Thyroid gland (tissue), 4 donors: Measurements from ENCODE around the gene PDLIM4. TPM values are rescaled to one million over a fixed set of nuclear protein-coding genes. Genes with fewer than 3 reads are reported as not detected.

Experiments
- DNase-seq, 2 donors: peaks; one replicate each; pipeline ENCODE4 v3.0.0-alpha.2; 2019
- H3K27ac ChIP-seq, 3 donors: fragments of 200-600 bp; sonication (generic); 1 replicate in 2 of 3; 2 replicates in 1 of 3; pipeline ENCODE4 v1.5.1; 2016 to 2019; ENCODE audit warnings: mild to moderate bottlenecking in 1 of 3, moderate library complexity in 1 of 3
- H3K27me3 ChIP-seq: fragments of 200-600 bp; sonication (generic); one replicate; pipeline ENCODE4 v1.5.1; 2019
- H3K36me3 ChIP-seq, 2 donors: fragments of 200-600 bp; sonication (generic); one replicate each; pipeline ENCODE4 v1.5.1; 2016 to 2019
- H3K4me1 ChIP-seq, 2 donors: fragments of 200-600 bp; sonication (generic); one replicate each; pipeline ENCODE4 v1.5.1; 2017 to 2019
- H3K4me3 ChIP-seq, 3 donors: fragments of 200-600 bp; sonication (generic); replicated peaks in 1 of 3; 1 replicate in 2 of 3; 2 replicates in 1 of 3; pipeline ENCODE4 v1.5.1; 2016; ENCODE audit warnings: mild to moderate bottlenecking in 1 of 3
- H3K9me3 ChIP-seq: fragments of 200-600 bp; sonication (generic); one replicate; pipeline ENCODE4 v1.5.1; 2017
- CTCF ChIP-seq, 6 experiments: fragments of 200-600 bp in 3 of 6; fragments of 450-650 bp in 3 of 6; sonication (generic) in 3 of 6; IDR thresholded peaks; one replicate each; pipeline ENCODE4 v1.5.1; 2016 to 2019; ENCODE audit warnings: antibody characterized with exemption in 6 of 6, mild to moderate bottlenecking in 2 of 6, inconsistent platforms in 1 of 6, moderate library complexity in 1 of 6
- POLR2A ChIP-seq, 2 donors: fragments of 450-650 bp; IDR thresholded peaks; one replicate each; pipeline ENCODE4 v1.6.1; 2017; ENCODE audit warnings: antibody characterized with exemption in 2 of 2, mild to moderate bottlenecking in 2 of 2, moderate library complexity in 1 of 2
- WGBS, 2 donors: methylation state at CpG; one replicate each; pipeline ENCODE4 v1.1.5; 2017; 5-methylcytosine and 5-hydroxymethylcytosine counted together
- intact Hi-C: fragments of 100-400 bp; cut with DNase I; formaldehyde crosslinking; loops from one replicate; pipeline ENCODE4 v1.15.1; 2023
- total RNA-seq, 4 donors: library from RNA; depleted of rRNA; stranded (reverse); fragments of >200 nt; gene quantifications; one replicate each; pipeline ENCODE4 v1.2.3, GENCODE V29; 2016

PDLIM4 gene
- total RNA-seq, 4 donors from 2014 or later = 6.0 to 25.4 (median 13.3) TPM

- Histone ChIP-seq H3K4me1 (peaks cover 42 to 62% of the 10 kb centered on the region in 2 donors), H3K4me3 (no peak overlapping the region), H3K36me3 (no peaks in the 10 kb centered on the region), H3K27me3 (no peaks in the 10 kb centered on the region), H3K9me3 (no peaks in the 10 kb centered on the region), H3K27ac (no peak overlapping the region)
- 98 to 99% methylated on average over 4 of the region's 4 CpGs for WGBS, 2 donors
- intact Hi-C loops = loop anchor here (5.0 kb wide), 1 partner anchor 41 kb away; no protein-coding TSS in a partner anchor
- TF ChIP-seq POLR2A (IDR thresholded peaks at IDR 0.05) = no peak
- no peak for TF ChIP-seq CTCF (IDR thresholded peaks at IDR 0.05)
- no peak for DNase-seq
Measured at GRCh38 chr5:132256086-132256782, 1.3 kb upstream of the PDLIM4 start.

GRCh38 chr5:132256783-132257130 lies 739 bp upstream of the PDLIM4 start:
- Histone ChIP-seq H3K4me3 (peak overlapping the region in 1 of 3 donors; percentile 43), H3K4me1 (peaks cover 42 to 68% of the 10 kb centered on the region in 2 donors), H3K36me3 (no peaks in the 10 kb centered on the region), H3K27ac (peak overlapping the region in 1 of 3 donors; percentile 41), H3K9me3 (no peaks in the 10 kb centered on the region), H3K27me3 (no peaks in the 10 kb centered on the region)
- no peak for DNase-seq
- WGBS, 2 donors = 90 to 93% methylated on average over 5 to 6 of the region's 6 CpGs
- TF ChIP-seq CTCF (IDR thresholded peaks at IDR 0.05) (no peak), POLR2A (IDR thresholded peaks at IDR 0.05) (no peak)
- intact Hi-C loops = loop anchor here (5.0 kb wide), 1 partner anchor 41 kb away; no protein-coding TSS in a partner anchor

GRCh38 chr5:132258102-132259068 lies 889 bp downstream of the PDLIM4 start:
- Histone ChIP-seq H3K27ac (peak overlapping the region; percentile 22 to 81 (median 80)), H3K4me1 (peaks cover 44 to 76% of the 10 kb centered on the region in 2 donors), H3K4me3 (peak overlapping the region in 1 of 3 donors; percentile 43), H3K9me3 (no peaks in the 10 kb centered on the region), H3K27me3 (no peaks in the 10 kb centered on the region), H3K36me3 (no peaks in the 10 kb centered on the region)
- no peak for DNase-seq
- 54 to 69% methylated on average over 15 to 17 of the region's 19 CpGs for whole genome bisulfite sequencing, 2 donors
- intact Hi-C loops = loop anchor here (5.0 kb wide), 1 partner anchor 39 kb away; no protein-coding TSS in a partner anchor
- TF ChIP-seq POLR2A (IDR thresholded peaks at IDR 0.05) = no peak
- no peak for TF ChIP-seq CTCF (IDR thresholded peaks at IDR 0.05)

- Histone ChIP-seq H3K27ac (peak overlapping the region in 2 of 3 donors; percentile 80 to 81), H3K4me1 (peaks cover 39 to 75% of the 10 kb centered on the region in 2 donors)
Measured at GRCh38 chr5:132259069-132259851, 1.8 kb downstream of the PDLIM4 start.

More at GRCh38 chr5:132259069-132259851, 1.8 kb downstream of the PDLIM4 start:
- peak; percentile 20 to 25 for DNase-seq
- 72 to 87% methylated on average over 18 to 23 of the region's 24 CpGs for WGBS, 2 donors
- Histone ChIP-seq H3K27me3 (no peaks in the 10 kb centered on the region), H3K36me3 (no peaks in the 10 kb centered on the region), H3K4me3 (no peak overlapping the region), H3K9me3 (no peaks in the 10 kb centered on the region)
- TF ChIP-seq CTCF (IDR thresholded peaks at IDR 0.05) = no peak
- TF ChIP-seq POLR2A (IDR thresholded peaks at IDR 0.05) = no peak
- intact Hi-C loops = loop anchor here (5.0 kb wide), 1 partner anchor 38 kb away; no protein-coding TSS in a partner anchor
